DND-41 (cell line): ENCODE measurements around the gene UEVLD.

Experiments
- ATAC-seq: fragments of 200-7000 bp; cut with Tn5 transposase; 3 replicates; pipeline ENCODE4 v1.9.1; 2021; ENCODE audit warnings: low read depth; ENCODE audit not compliant: insufficient read depth
- DNase-seq: peaks from one replicate; pipeline ENCODE4 v3.0.0-alpha.2; 2020
- H2AFZ ChIP-seq: 2 replicates; pipeline ENCODE4 v1.6.0; 2012; ENCODE audit warnings: low read depth, low read length
- H3K27ac ChIP-seq: 2 replicates; pipeline ENCODE4 v1.5.1; 2012; ENCODE audit warnings: low read length, inconsistent platforms
- H3K27me3 ChIP-seq: fragments of 200-600 bp; sonication (generic); 2 replicates; pipeline ENCODE4 v1.6.0; 2012; ENCODE audit warnings: low read length, mild to moderate bottlenecking, inconsistent platforms; ENCODE audit not compliant: insufficient read depth, poor library complexity
- H3K36me3 ChIP-seq: 2 replicates; pipeline ENCODE4 v1.5.1; 2012; ENCODE audit warnings: low read length, inconsistent platforms; ENCODE audit not compliant: insufficient read depth
- H3K4me1 ChIP-seq: 2 replicates; pipeline ENCODE4 v1.5.1; 2012; ENCODE audit warnings: mild to moderate bottlenecking, low read length; ENCODE audit not compliant: insufficient read depth
- H3K4me2 ChIP-seq: 2 replicates; pipeline ENCODE4 v1.6.0; 2012; ENCODE audit warnings: mild to moderate bottlenecking, moderate library complexity, low read length, inconsistent platforms; ENCODE audit not compliant: insufficient read depth
- H3K4me3 ChIP-seq, 2 experiments: fragments of 200-600 bp in 1 of 2; shearing (Covaris generic) in 1 of 2; 2 replicates each; pipeline ENCODE4 v1.5.1; 2012 to 2016; ENCODE audit warnings: inconsistent platforms in 2 of 2, low read length in 2 of 2, mild to moderate bottlenecking in 2 of 2, low read depth in 1 of 2, moderate library complexity in 1 of 2
- H3K79me2 ChIP-seq: 2 replicates; pipeline ENCODE4 v1.6.0; 2012; ENCODE audit warnings: low read length, inconsistent platforms; ENCODE audit not compliant: insufficient read depth
- H3K9ac ChIP-seq: 2 replicates; pipeline ENCODE4 v1.6.0; 2012; ENCODE audit warnings: low read depth, mild to moderate bottlenecking, inconsistent platforms, low read length, moderate library complexity
- H3K9me3 ChIP-seq: 2 replicates; pipeline ENCODE4 v1.5.1; 2012; ENCODE audit warnings: low read length, moderate library complexity, mild to moderate bottlenecking, inconsistent platforms; ENCODE audit not compliant: insufficient read depth, severe bottlenecking
- H4K20me1 ChIP-seq: 2 replicates; pipeline ENCODE4 v1.6.0; 2012; ENCODE audit warnings: low read length; ENCODE audit not compliant: insufficient read depth
- EZH2 ChIP-seq: IDR thresholded peaks from 3 replicates; pipeline ENCODE4 v1.6.1; 2012; ENCODE audit warnings: borderline replicate concordance, low read depth, mild to moderate bottlenecking, moderate library complexity, low read length, inconsistent platforms; ENCODE audit not compliant: severe bottlenecking
- TF ChIP-seq, protein P1 (sequence below): IDR thresholded peaks from 2 replicates; pipeline ENCODE4 v1.5.1; 2012; ENCODE audit warnings: borderline replicate concordance, low read length, moderate library complexity, mild to moderate bottlenecking; ENCODE audit not compliant: poor library complexity, severe bottlenecking; ENCODE audit errors: extremely low read depth

Gene UEVLD

DNA sequence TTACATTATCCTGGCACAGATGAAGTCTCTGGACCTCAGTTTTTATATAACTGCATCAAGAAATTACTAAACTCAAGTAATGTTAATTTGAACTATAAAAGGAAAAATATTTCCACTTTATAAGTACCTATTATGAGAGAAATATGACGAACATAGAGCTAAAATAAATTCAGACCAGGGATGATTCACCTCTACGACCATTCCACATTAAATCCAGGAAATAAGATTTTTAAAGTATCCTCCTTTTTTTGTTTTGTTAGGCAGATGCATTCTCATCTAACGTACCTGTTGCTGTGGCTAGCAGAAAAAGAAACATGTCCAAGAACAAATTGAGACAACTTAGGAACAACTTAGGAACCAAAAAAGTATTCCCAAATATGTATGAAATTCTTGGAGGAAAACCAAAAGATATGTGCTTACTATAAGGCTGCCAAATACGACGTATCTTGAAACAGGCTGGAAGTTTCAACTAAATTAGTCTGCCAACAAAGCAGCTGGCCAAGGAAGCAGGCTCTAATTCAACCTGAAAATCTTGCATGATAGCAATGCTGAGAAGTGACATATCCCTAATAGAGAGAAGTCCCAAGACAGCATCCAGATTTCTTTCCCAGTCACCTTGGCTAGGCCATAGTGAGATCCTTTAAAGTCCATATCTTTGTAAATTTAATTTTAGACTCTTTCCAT is 29.9 kb upstream of the UEVLD start:
- Histone ChIP-seq H3K4me3 (peak overlapping the region in 1 of 2 experiments; percentile 33; a peak in 2 of 4 replicates), H3K4me2 (peak overlapping the region; percentile 57), H3K4me1 (peaks cover 35% of the 10 kb centered on the region), H3K9me3 (no peaks in the 10 kb centered on the region), H3K79me2 (peaks cover 79% of the 10 kb centered on the region), H3K27ac (peak overlapping the region; percentile 76), H2AFZ (no peak overlapping the region), H3K36me3 (peaks cover 27% of the 10 kb centered on the region), H3K9ac (peak overlapping the region; percentile 49), H3K27me3 (no peaks in the 10 kb centered on the region), H4K20me1 (peaks cover 49% of the 10 kb centered on the region; the same call in 1 of the 2 replicates)
- no peak for DNase-seq
- no peak for ATAC-seq
- TF ChIP-seq, protein P1, sequence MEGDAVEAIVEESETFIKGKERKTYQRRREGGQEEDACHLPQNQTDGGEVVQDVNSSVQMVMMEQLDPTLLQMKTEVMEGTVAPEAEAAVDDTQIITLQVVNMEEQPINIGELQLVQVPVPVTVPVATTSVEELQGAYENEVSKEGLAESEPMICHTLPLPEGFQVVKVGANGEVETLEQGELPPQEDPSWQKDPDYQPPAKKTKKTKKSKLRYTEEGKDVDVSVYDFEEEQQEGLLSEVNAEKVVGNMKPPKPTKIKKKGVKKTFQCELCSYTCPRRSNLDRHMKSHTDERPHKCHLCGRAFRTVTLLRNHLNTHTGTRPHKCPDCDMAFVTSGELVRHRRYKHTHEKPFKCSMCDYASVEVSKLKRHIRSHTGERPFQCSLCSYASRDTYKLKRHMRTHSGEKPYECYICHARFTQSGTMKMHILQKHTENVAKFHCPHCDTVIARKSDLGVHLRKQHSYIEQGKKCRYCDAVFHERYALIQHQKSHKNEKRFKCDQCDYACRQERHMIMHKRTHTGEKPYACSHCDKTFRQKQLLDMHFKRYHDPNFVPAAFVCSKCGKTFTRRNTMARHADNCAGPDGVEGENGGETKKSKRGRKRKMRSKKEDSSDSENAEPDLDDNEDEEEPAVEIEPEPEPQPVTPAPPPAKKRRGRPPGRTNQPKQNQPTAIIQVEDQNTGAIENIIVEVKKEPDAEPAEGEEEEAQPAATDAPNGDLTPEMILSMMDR = no peak
- no peak for TF ChIP-seq EZH2

DNA sequence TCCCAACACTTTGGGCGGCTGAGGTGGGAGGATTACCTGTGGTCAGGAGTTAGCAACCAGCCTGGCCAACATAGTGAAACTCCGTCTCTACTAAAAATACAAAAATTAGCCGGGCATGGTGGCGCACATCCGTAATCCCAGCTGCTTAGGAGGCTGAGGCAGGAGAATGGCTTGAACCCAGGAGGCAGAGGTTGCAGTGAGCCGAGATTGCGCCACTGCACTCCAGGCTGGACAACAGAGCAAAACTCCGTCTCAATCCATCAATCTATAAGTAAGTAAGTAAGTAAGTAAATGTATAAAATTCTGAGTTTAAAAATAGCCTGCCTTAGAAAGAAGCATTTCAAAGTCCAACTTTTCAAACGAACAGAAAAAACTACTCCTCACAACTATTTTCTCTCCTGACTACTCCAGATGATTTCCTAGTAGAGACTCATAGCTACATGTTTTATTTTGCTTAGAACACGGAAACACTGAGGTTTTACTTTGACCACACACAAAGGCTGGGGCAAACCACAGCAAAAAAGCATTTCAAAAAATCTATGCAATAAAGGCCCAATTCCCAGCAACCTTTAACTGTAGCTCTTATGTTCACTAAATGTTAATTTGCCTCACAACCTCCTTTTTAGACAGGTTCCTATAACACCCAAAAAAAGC is 29.3 kb upstream of the UEVLD start:
- peak overlapping the region; percentile 49 for H3K9ac ChIP-seq
- peak; percentile 97 for ATAC-seq
- H2AFZ ChIP-seq = no peak overlapping the region
- no peak overlapping the region; a peak in 1 of 4 replicates for H3K4me3 ChIP-seq
- no peaks in the 10 kb centered on the region for H3K27me3 ChIP-seq
- DNase-seq = peak; percentile 77
- peak overlapping the region; percentile 76 for H3K27ac ChIP-seq
- no peak for TF ChIP-seq EZH2
- TF ChIP-seq, protein P1 = no peak
- H3K79me2 ChIP-seq = peaks cover 75% of the 10 kb centered on the region
- H3K4me2 ChIP-seq = peak overlapping the region; percentile 57
- H3K4me1 ChIP-seq = peaks cover 35% of the 10 kb centered on the region
- peaks cover 46% of the 10 kb centered on the region; the same call in 1 of the 2 replicates for H4K20me1 ChIP-seq
- H3K36me3 ChIP-seq = peaks cover 31% of the 10 kb centered on the region
- H3K9me3 ChIP-seq = no peaks in the 10 kb centered on the region

DNA sequence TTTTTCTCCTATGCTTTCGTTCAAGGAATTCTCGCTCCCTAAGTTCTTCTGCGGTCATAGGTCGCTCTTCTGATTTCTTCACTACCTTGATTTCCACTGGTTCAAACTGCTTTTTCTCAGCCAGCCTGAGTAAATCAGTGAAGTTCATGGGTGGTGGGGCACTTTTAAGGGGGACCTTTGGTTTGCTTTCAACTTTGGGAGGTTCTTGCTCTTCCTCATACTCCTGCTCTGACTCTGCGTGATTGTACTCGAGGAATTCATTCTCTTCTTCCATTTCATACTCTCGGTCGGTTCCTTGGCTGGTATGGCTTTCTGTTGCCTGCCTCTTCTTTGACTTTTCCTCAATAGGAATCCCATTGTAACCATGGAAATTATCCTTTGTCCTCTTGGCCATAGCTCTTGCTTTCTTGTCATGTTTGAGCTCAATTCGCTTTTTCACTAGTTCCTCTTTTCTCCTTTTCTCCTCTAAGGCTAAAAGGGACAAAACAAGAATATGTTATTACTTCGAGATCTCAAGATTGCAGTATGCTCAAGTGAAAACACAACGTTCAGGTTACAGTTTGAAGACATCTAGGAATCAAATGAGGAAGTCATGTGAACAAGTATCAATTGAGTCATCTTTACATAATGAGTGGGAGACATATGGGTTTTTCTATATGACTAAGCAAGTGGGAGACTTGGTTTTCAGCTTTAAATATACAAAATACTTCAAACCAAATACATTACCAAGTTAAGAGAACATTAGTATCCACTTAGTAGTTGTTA is 27.3 kb upstream of the UEVLD start:
- no peak for ATAC-seq
- Histone ChIP-seq H4K20me1 (peaks cover 31% of the 10 kb centered on the region; the same call in 1 of the 2 replicates), H3K4me3 (no peak overlapping the region), H3K9me3 (no peaks in the 10 kb centered on the region), H3K36me3 (peaks cover 43% of the 10 kb centered on the region), H3K4me1 (peaks cover 35% of the 10 kb centered on the region), H3K4me2 (no peak overlapping the region), H3K79me2 (peaks cover 55% of the 10 kb centered on the region), H3K9ac (no peak overlapping the region), H3K27ac (no peak overlapping the region), H2AFZ (no peak overlapping the region), H3K27me3 (no peaks in the 10 kb centered on the region)
- no peak for DNase-seq
- TF ChIP-seq, protein P1 = no peak
- TF ChIP-seq EZH2 = no peak
